IPS-18a (cell line): ENCODE measurements around the gene NR4A3.

Experiments
- H3K27ac ChIP-seq: one replicate; pipeline ENCODE4 v1.5.1; 2013; ENCODE audit warnings: low read length
- H3K27me3 ChIP-seq: one replicate; pipeline ENCODE4 v1.6.1; 2013; ENCODE audit warnings: mild to moderate bottlenecking, low read length; ENCODE audit not compliant: control insufficient read depth, insufficient read depth
- H3K36me3 ChIP-seq: one replicate; pipeline ENCODE4 v1.6.1; 2013; ENCODE audit warnings: low read depth, low read length; ENCODE audit not compliant: control insufficient read depth
- H3K4me1 ChIP-seq: one replicate; pipeline ENCODE4 v1.6.1; 2013; ENCODE audit warnings: low read depth, low read length; ENCODE audit not compliant: control insufficient read depth
- H3K4me3 ChIP-seq: one replicate; pipeline ENCODE4 v1.5.1; 2013; ENCODE audit warnings: low read length
- H3K9ac ChIP-seq: one replicate; pipeline ENCODE4 v1.6.1; 2013; ENCODE audit warnings: mild to moderate bottlenecking, low read length, moderate library complexity
- H3K9me3 ChIP-seq: one replicate; pipeline ENCODE4 v1.6.1; 2013; ENCODE audit warnings: low read depth, low read length; ENCODE audit not compliant: control insufficient read depth

NR4A3 gene

GRCh38 chr9:99796231-99796630 is 25.5 kb upstream of the NR4A3 start:
- Histone ChIP-seq H3K4me1 (no peaks in the 10 kb centered on the region), H3K27me3 (no peaks in the 10 kb centered on the region), H3K9me3 (no peaks in the 10 kb centered on the region), H3K27ac (no peak overlapping the region), H3K9ac (no peak overlapping the region), H3K4me3 (no peak overlapping the region), H3K36me3 (no peaks in the 10 kb centered on the region)

- Histone ChIP-seq H3K9ac (no peak overlapping the region), H3K36me3 (no peaks in the 10 kb centered on the region), H3K9me3 (no peaks in the 10 kb centered on the region), H3K27me3 (no peaks in the 10 kb centered on the region), H3K27ac (no peak overlapping the region), H3K4me3 (no peak overlapping the region), H3K4me1 (no peaks in the 10 kb centered on the region)
These were observed 19.9 kb upstream of the NR4A3 start for GRCh38 chr9:99801775-99802174.

- Histone ChIP-seq H3K27ac (no peak overlapping the region), H3K9ac (no peak overlapping the region), H3K4me1 (no peaks in the 10 kb centered on the region), H3K36me3 (no peaks in the 10 kb centered on the region), H3K9me3 (no peaks in the 10 kb centered on the region), H3K27me3 (no peaks in the 10 kb centered on the region), H3K4me3 (no peak overlapping the region)
These were observed 18.0 kb upstream of the NR4A3 start for GRCh38 chr9:99803694-99804093.

- H3K27me3 ChIP-seq, result no peaks in the 10 kb centered on the region
- no peaks in the 10 kb centered on the region for H3K36me3 ChIP-seq
- H3K4me1 ChIP-seq, result peaks cover 22% of the 10 kb centered on the region
- H3K4me3 ChIP-seq, result no peak overlapping the region
- H3K9me3 ChIP-seq, result no peaks in the 10 kb centered on the region
- no peak overlapping the region for H3K9ac ChIP-seq
- H3K27ac ChIP-seq, result no peak overlapping the region
These were observed 14.3 kb upstream of the NR4A3 start for GRCh38 chr9:99807276-99807852.

GRCh38 chr9:99807956-99808355 is 13.7 kb upstream of the NR4A3 start:
- H3K9me3 ChIP-seq, result no peaks in the 10 kb centered on the region
- H3K4me1 ChIP-seq, result peaks cover 22% of the 10 kb centered on the region
- no peaks in the 10 kb centered on the region for H3K36me3 ChIP-seq
- H3K9ac ChIP-seq, result no peak overlapping the region
- no peaks in the 10 kb centered on the region for H3K27me3 ChIP-seq
- H3K27ac ChIP-seq, result no peak overlapping the region
- H3K4me3 ChIP-seq, result no peak overlapping the region

GRCh38 chr9:99808454-99808853 is 13.2 kb upstream of the NR4A3 start:
- no peak overlapping the region for H3K9ac ChIP-seq
- no peaks in the 10 kb centered on the region for H3K27me3 ChIP-seq
- no peak overlapping the region for H3K4me3 ChIP-seq
- no peak overlapping the region for H3K27ac ChIP-seq
- H3K4me1 ChIP-seq, result peaks cover 24% of the 10 kb centered on the region
- no peaks in the 10 kb centered on the region for H3K9me3 ChIP-seq
- no peaks in the 10 kb centered on the region for H3K36me3 ChIP-seq

GRCh38 chr9:99809586-99810319 is 11.9 kb upstream of the NR4A3 start:
- Histone ChIP-seq H3K9ac (no peak overlapping the region), H3K27ac (no peak overlapping the region), H3K27me3 (no peaks in the 10 kb centered on the region), H3K9me3 (no peaks in the 10 kb centered on the region), H3K4me1 (peaks cover 32% of the 10 kb centered on the region), H3K4me3 (no peak overlapping the region), H3K36me3 (no peaks in the 10 kb centered on the region)

GRCh38 chr9:99811172-99811571 is 10.5 kb upstream of the NR4A3 start:
- no peak overlapping the region for H3K27ac ChIP-seq
- H3K4me1 ChIP-seq, result peaks cover 35% of the 10 kb centered on the region
- H3K9ac ChIP-seq, result no peak overlapping the region
- no peaks in the 10 kb centered on the region for H3K27me3 ChIP-seq
- no peak overlapping the region for H3K4me3 ChIP-seq
- H3K36me3 ChIP-seq, result no peaks in the 10 kb centered on the region
- no peaks in the 10 kb centered on the region for H3K9me3 ChIP-seq

- no peak overlapping the region for H3K4me3 ChIP-seq
- H3K27me3 ChIP-seq, result no peaks in the 10 kb centered on the region
- H3K9me3 ChIP-seq, result no peaks in the 10 kb centered on the region
- no peaks in the 10 kb centered on the region for H3K36me3 ChIP-seq
- no peak overlapping the region for H3K9ac ChIP-seq
- H3K27ac ChIP-seq, result no peak overlapping the region
- peaks cover 35% of the 10 kb centered on the region for H3K4me1 ChIP-seq
These were observed 9.9 kb upstream of the NR4A3 start for GRCh38 chr9:99811598-99812383.

GRCh38 chr9:99813739-99814138 is 7.9 kb upstream of the NR4A3 start:
- Histone ChIP-seq H3K9ac (no peak overlapping the region), H3K4me3 (no peak overlapping the region), H3K27ac (no peak overlapping the region), H3K4me1 (peaks cover 42% of the 10 kb centered on the region), H3K36me3 (no peaks in the 10 kb centered on the region), H3K27me3 (no peaks in the 10 kb centered on the region), H3K9me3 (no peaks in the 10 kb centered on the region)

- no peak overlapping the region for H3K27ac ChIP-seq
- H3K4me3 ChIP-seq, result no peak overlapping the region
- no peak overlapping the region for H3K9ac ChIP-seq
- H3K9me3 ChIP-seq, result no peaks in the 10 kb centered on the region
- no peaks in the 10 kb centered on the region for H3K36me3 ChIP-seq
- H3K4me1 ChIP-seq, result peaks cover 45% of the 10 kb centered on the region
- H3K27me3 ChIP-seq, result no peaks in the 10 kb centered on the region
These were observed 7.3 kb upstream of the NR4A3 start for GRCh38 chr9:99814359-99814758.
